Measurements from ENCODE around the gene TMEM19.
A peak's percentile ranks its signal among the peaks of the same experiment; 100 is the strongest.

Gene TMEM19

GRCh38 chr12:71708658-71709057, 22.8 kb downstream of the TMEM19 start:
- DNase-seq (ENCODE audit: low read depth, low spot score): no peak
- peak overlapping the region; percentile 22 for H3K27ac ChIP-seq

- H3K27ac ChIP-seq: peak overlapping the region; percentile 86
- peak; percentile 86 for DNase-seq (ENCODE audit: low read depth, low spot score)
These were observed 24.6 kb downstream of the TMEM19 start for GRCh38 chr12:71710276-71711125.

GRCh38 chr12:71718611-71719010, 32.7 kb downstream of the TMEM19 start:
- no peak for DNase-seq (ENCODE audit: low read depth, low spot score)
- no peak overlapping the region for H3K27ac ChIP-seq

GRCh38 chr12:71719647-71720370, 33.9 kb downstream of the TMEM19 start:
- H3K27ac ChIP-seq: peak overlapping the region; percentile 50
- peak; percentile 87 for DNase-seq (ENCODE audit: low read depth, low spot score)

- DNase-seq (ENCODE audit: low read depth, low spot score): no peak
- H3K27ac ChIP-seq: no peak overlapping the region
These were observed 36.1 kb downstream of the TMEM19 start for GRCh38 chr12:71721783-71722505.

- no peak overlapping the region for H3K27ac ChIP-seq
- no peak for DNase-seq (ENCODE audit: low read depth, low spot score)
These were observed 39.1 kb downstream of the TMEM19 start for GRCh38 chr12:71725011-71725410.

GRCh38 chr12:71726548-71726947, 40.7 kb downstream of the TMEM19 start:
- DNase-seq (ENCODE audit: low read depth, low spot score): no peak
- H3K27ac ChIP-seq: no peak overlapping the region

- no peak for DNase-seq (ENCODE audit: low read depth, low spot score)
- H3K27ac ChIP-seq: no peak overlapping the region
These were observed 42.1 kb downstream of the TMEM19 start for GRCh38 chr12:71727958-71728357.

- DNase-seq (ENCODE audit: low read depth, low spot score): no peak
- no peak overlapping the region for H3K27ac ChIP-seq
These were observed 45.1 kb downstream of the TMEM19 start for GRCh38 chr12:71730936-71731335.

GRCh38 chr12:71731439-71732356, 45.8 kb downstream of the TMEM19 start:
- DNase-seq (ENCODE audit: low read depth, low spot score): no peak
- no peak overlapping the region for H3K27ac ChIP-seq

- DNase-seq (ENCODE audit: low read depth, low spot score): no peak
- H3K27ac ChIP-seq: no peak overlapping the region
These were observed 46.5 kb downstream of the TMEM19 start for GRCh38 chr12:71732357-71732712.

- DNase-seq (ENCODE audit: low read depth, low spot score): no peak
These were observed 51.3 kb downstream of the TMEM19 start for GRCh38 chr12:71737197-71737596.

GRCh38 chr12:71742998-71743397, 57.1 kb downstream of the TMEM19 start:
- no peak overlapping the region for H3K27ac ChIP-seq
- DNase-seq (ENCODE audit: low read depth, low spot score): no peak

More at GRCh38 chr12:71737197-71737596, 51.3 kb downstream of the TMEM19 start:
- H3K27ac ChIP-seq: no peak overlapping the region

- DNase-seq (ENCODE audit: low read depth, low spot score): no peak
- H3K27ac ChIP-seq: no peak overlapping the region
These were observed 58.8 kb downstream of the TMEM19 start for GRCh38 chr12:71744522-71745300.

- no peak for DNase-seq (ENCODE audit: low read depth, low spot score)
- H3K27ac ChIP-seq: no peak overlapping the region
These were observed 61.2 kb downstream of the TMEM19 start for GRCh38 chr12:71746974-71747611.

- no peak for DNase-seq (ENCODE audit: low read depth, low spot score)
These were observed 62.4 kb downstream of the TMEM19 start for GRCh38 chr12:71748081-71748850.

GRCh38 chr12:71749666-71750065, 63.8 kb downstream of the TMEM19 start:
- no peak for DNase-seq (ENCODE audit: low read depth, low spot score)
- no peak overlapping the region for H3K27ac ChIP-seq

More at GRCh38 chr12:71748081-71748850, 62.4 kb downstream of the TMEM19 start:
- H3K27ac ChIP-seq: no peak overlapping the region

- no peak for DNase-seq (ENCODE audit: low read depth, low spot score)
- H3K27ac ChIP-seq: no peak overlapping the region
These were observed 67.0 kb downstream of the TMEM19 start for GRCh38 chr12:71752891-71753290.
